WTC11 (cell line): Measurements from ENCODE around the gene MKLN1. TPM values are rescaled to one million over a fixed set of nuclear protein-coding genes. Genes with fewer than 3 reads are reported as not detected.

Experiments used
- ATAC-seq: fragments of 200-7000 bp; cut with Tn5 transposase; 2 replicates; pipeline ENCODE4 v1.10.0; 2021; ENCODE audit warnings: mild to moderate bottlenecking, moderate library complexity
- CTCF ChIA-PET: fragments of 300-600 bp; sonication (Branson Sonifier 250); formaldehyde crosslinking; loops from one replicate; lab custom pipeline; 2021; ENCODE audit warnings: antibody characterized with exemption; lab: Charles Lee
- POLR2A ChIA-PET: fragments of 350-600 bp; sonication (Branson Sonifier 250); formaldehyde crosslinking; loops from one replicate; lab custom pipeline; 2021; ENCODE audit warnings: antibody characterized with exemption; lab: Charles Lee
- DNase-seq: peaks from one replicate; pipeline ENCODE4 v3.0.0; 2021; ENCODE audit warnings: low spot score
- H3K27ac Mint-ChIP-seq: 2 replicates; pipeline ENCODE4 v1.8.0; 2021; ENCODE audit warnings: mixed read lengths
- H3K27me3 Mint-ChIP-seq: 2 replicates; pipeline ENCODE4 v1.8.0; 2021; ENCODE audit warnings: low read depth, mild to moderate bottlenecking, moderate library complexity, mixed read lengths
- H3K36me3 Mint-ChIP-seq: 2 replicates; pipeline ENCODE4 v1.8.0; 2021; ENCODE audit warnings: mixed read lengths
- H3K4me1 Mint-ChIP-seq: 2 replicates; pipeline ENCODE4 v1.8.0; 2022; ENCODE audit warnings: mixed read lengths
- H3K4me3 Mint-ChIP-seq: 2 replicates; pipeline ENCODE4 v1.8.0; 2021; ENCODE audit warnings: mild to moderate bottlenecking, moderate library complexity, mixed read lengths
- H3K9me3 Mint-ChIP-seq: 2 replicates; pipeline ENCODE4 v1.8.0; 2021; ENCODE audit warnings: mixed read lengths
- CREB1 ChIP-seq: sonication (generic); formaldehyde crosslinking; IDR thresholded peaks from 2 replicates; pipeline ENCODE4 v1.8.0; 2023; ENCODE audit warnings: mild to moderate bottlenecking, missing genetic modification reagents
- ELF4 ChIP-seq: sonication (generic); formaldehyde crosslinking; IDR thresholded peaks from 2 replicates; pipeline ENCODE4 v1.8.1; 2022; ENCODE audit warnings: low read depth, mild to moderate bottlenecking, moderate library complexity, missing genetic modification reagents
- FOXJ3 ChIP-seq: sonication (generic); formaldehyde crosslinking; IDR thresholded peaks from 2 replicates; pipeline ENCODE4 v1.9.0; 2021; ENCODE audit warnings: missing genetic modification reagents, mild to moderate bottlenecking, borderline replicate concordance
- FOXK1 ChIP-seq: sonication (generic); formaldehyde crosslinking; IDR thresholded peaks from 2 replicates; pipeline ENCODE4 v1.8.0; 2022; ENCODE audit warnings: mild to moderate bottlenecking, moderate library complexity, missing genetic modification reagents
- GRHL2 ChIP-seq: fragments of 250-450 bp; sonication (Bioruptor Pico); IDR thresholded peaks from 2 replicates; pipeline ENCODE4 v1.8.0; 2022; ENCODE audit warnings: mild to moderate bottlenecking, moderate library complexity; ENCODE audit not compliant: insufficient replicate concordance, severe bottlenecking
- GTF2I ChIP-seq: fragments of 250-450 bp; sonication (Bioruptor Pico); conservative IDR thresholded peaks from 2 replicates; pipeline ENCODE4 v1.4.0; 2021; ENCODE audit warnings: mild to moderate bottlenecking
- HMGA2 ChIP-seq: fragments of 250-450 bp; sonication (Bioruptor Pico); IDR thresholded peaks from 2 replicates; pipeline ENCODE4 v1.4.0; 2021; ENCODE audit warnings: mild to moderate bottlenecking, moderate library complexity
- JUN ChIP-seq: sonication (generic); formaldehyde crosslinking; IDR thresholded peaks from 2 replicates; pipeline ENCODE4 v1.8.0; 2023; ENCODE audit warnings: mild to moderate bottlenecking, missing genetic modification reagents
- NFE2L1 ChIP-seq: sonication (generic); formaldehyde crosslinking; IDR thresholded peaks from 2 replicates; pipeline ENCODE4 v1.8.1; 2023; ENCODE audit warnings: missing genetic modification reagents
- NR2C2 ChIP-seq: sonication (generic); formaldehyde crosslinking; IDR thresholded peaks from 2 replicates; pipeline ENCODE4 v1.8.0; 2022; ENCODE audit warnings: mild to moderate bottlenecking, missing genetic modification reagents
- NR3C1 ChIP-seq: sonication (generic); formaldehyde crosslinking; conservative IDR thresholded peaks from 2 replicates; pipeline ENCODE4 v1.8.1; 2023; ENCODE audit warnings: low read depth, mild to moderate bottlenecking, missing genetic modification reagents
- OVOL2 ChIP-seq: fragments of 250-450 bp; sonication (Bioruptor Pico); IDR thresholded peaks from 2 replicates; pipeline ENCODE4 v1.9.0; 2021; ENCODE audit warnings: mild to moderate bottlenecking, borderline replicate concordance
- SMAD3 ChIP-seq: sonication (generic); formaldehyde crosslinking; IDR thresholded peaks from 2 replicates; pipeline ENCODE4 v1.8.0; 2022; ENCODE audit warnings: missing genetic modification reagents, mild to moderate bottlenecking, borderline replicate concordance
- SMAD4 ChIP-seq: sonication (generic); formaldehyde crosslinking; IDR thresholded peaks from 2 replicates; pipeline ENCODE4 v1.8.0; 2022; ENCODE audit warnings: mild to moderate bottlenecking, missing genetic modification reagents
- SP1 ChIP-seq: sonication (generic); formaldehyde crosslinking; conservative IDR thresholded peaks from 2 replicates; pipeline ENCODE4 v1.8.1; 2022; ENCODE audit warnings: missing genetic modification reagents
- ZBTB21 ChIP-seq: sonication (generic); formaldehyde crosslinking; IDR thresholded peaks from 2 replicates; pipeline ENCODE4 v1.8.1; 2023; ENCODE audit warnings: mild to moderate bottlenecking, missing genetic modification reagents, borderline replicate concordance
- ZNF263 ChIP-seq: sonication (generic); formaldehyde crosslinking; IDR thresholded peaks from 2 replicates; pipeline ENCODE4 v1.8.1; 2022; ENCODE audit warnings: low read depth, mild to moderate bottlenecking, moderate library complexity, missing genetic modification reagents
- ZNF423 ChIP-seq: fragments of 250-450 bp; sonication (Bioruptor Pico); IDR thresholded peaks from 2 replicates; pipeline ENCODE4 v2.1.2; 2022; ENCODE audit warnings: mild to moderate bottlenecking, moderate library complexity
- ZNF671 ChIP-seq: fragments of 250-450 bp; sonication (Bioruptor Pico); IDR thresholded peaks from 2 replicates; pipeline ENCODE4 v1.8.0; 2021; ENCODE audit warnings: mild to moderate bottlenecking
- total RNA-seq: library from RNA; stranded (reverse); gene quantifications from 3 replicates; pipeline ENCODE4 v1.2.3, GENCODE V29; 2021
- TF ChIP-seq, protein P1 (sequence below): fragments of 250-450 bp; sonication (Bioruptor Pico); IDR thresholded peaks from 2 replicates; pipeline ENCODE4 v1.9.0; 2021; ENCODE audit warnings: mild to moderate bottlenecking
- TF ChIP-seq, protein P2 (sequence below): sonication (generic); formaldehyde crosslinking; IDR thresholded peaks from 2 replicates; pipeline ENCODE4 v1.8.1; 2022; ENCODE audit warnings: low read depth, missing genetic modification reagents, borderline replicate concordance
- TF ChIP-seq, protein P3 (sequence below): sonication (generic); formaldehyde crosslinking; IDR thresholded peaks from 2 replicates; pipeline ENCODE4 v1.8.0; 2022; ENCODE audit warnings: mild to moderate bottlenecking, missing genetic modification reagents
- TF ChIP-seq, protein P4 (sequence below): sonication (generic); formaldehyde crosslinking; IDR thresholded peaks from 2 replicates; pipeline ENCODE4 v1.8.0; 2022; ENCODE audit warnings: mild to moderate bottlenecking, missing genetic modification reagents
- TF ChIP-seq, protein P5 (sequence below): sonication (generic); formaldehyde crosslinking; IDR thresholded peaks from 2 replicates; pipeline ENCODE4 v1.8.1; 2023; ENCODE audit warnings: mild to moderate bottlenecking, missing genetic modification reagents

Gene MKLN1
- total RNA-seq, 1 experiment from 2014 or later, result 37.6 TPM

DNA sequence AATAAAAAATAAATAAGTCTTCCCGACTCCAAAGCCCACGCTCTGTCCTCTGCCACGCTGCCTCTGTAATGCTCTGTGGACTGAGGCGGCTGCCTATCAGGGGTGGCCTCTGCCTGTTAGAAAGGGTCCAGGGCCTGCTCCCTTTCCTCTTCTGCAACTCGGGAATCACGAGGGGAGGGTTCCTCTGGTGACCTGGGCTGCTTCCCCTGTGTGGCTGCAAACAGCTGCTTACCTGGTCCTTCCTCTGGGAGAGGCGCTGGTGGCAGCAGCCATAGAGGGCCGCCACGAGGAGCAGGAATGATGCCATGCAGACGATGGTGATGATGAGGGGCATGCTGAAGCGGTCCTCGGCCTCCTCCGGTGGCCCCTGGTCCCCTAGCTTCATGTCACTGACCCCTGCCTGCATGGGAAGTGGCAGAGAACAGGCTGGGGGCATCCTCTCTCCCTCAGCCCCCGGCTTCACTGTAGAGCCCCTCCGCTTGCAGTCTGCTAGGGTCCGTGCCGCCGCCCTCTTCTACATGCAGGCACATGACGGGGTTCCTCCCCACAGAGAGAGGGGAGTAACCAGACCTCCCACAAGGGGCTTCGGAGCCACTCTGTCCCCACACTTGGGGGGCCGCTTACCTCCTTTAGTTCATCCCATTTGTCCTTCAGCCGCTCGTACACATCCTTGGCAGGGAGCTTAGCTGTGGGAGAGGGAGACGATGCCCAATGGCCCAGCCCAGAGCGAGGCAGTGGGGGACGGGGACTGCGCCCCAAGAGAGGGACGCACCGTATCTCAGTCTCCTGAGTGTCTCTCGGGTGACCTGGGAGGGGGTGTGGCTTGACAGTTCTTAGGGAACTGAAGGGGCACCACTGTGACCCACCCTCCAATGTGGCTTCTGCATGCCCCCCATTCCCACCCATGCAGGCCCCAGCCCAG is 178.2 kb downstream of the MKLN1 start (continued):
- TF ChIP-seq JUN, result no peak
- no peak for TF ChIP-seq SMAD4 (CRISPR knock-in tag)
- TF ChIP-seq ZNF671, result no peak
- TF ChIP-seq, protein P1, sequence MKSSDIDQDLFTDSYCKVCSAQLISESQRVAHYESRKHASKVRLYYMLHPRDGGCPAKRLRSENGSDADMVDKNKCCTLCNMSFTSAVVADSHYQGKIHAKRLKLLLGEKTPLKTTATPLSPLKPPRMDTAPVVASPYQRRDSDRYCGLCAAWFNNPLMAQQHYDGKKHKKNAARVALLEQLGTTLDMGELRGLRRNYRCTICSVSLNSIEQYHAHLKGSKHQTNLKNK (CRISPR knock-in tag), result no peak
- no peak for TF ChIP-seq FOXK1 (CRISPR knock-in tag)
- TF ChIP-seq CREB1 (CRISPR knock-in tag), result no peak

DNA sequence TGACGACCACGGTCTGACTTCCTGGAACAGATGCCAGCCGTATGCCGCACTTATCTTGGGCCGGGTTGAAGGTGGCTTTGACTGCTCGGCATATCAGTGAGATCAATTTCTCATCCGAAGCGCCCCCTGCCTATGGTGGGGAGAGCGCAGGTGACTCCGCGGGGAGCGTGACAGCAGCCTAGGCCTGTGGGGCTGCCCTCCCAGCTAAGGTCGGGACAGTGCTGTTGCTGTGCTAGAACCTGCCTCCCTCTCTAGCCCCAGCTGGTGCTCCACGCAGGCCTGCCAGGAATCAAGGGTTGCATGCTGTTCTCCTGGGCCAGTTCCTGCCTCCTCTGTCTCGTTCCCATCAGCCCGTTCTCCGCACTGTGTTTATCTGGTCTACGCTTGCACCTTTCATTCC is 178.9 kb downstream of the MKLN1 start:
- H3K36me3 Mint-ChIP-seq, result peaks cover 92% of the 10 kb centered on the region
- ChIA-PET CTCF (interaction anchor here (1.1 to 4.2 kb wide), 3 partner anchors 40 to 183 kb away, joined by 5 to 22 read pairs (median 11); no protein-coding TSS in a partner anchor), POLR2A (no interaction called here)
- TF ChIP-seq ZNF263 (CRISPR knock-in tag), result no peak
- TF ChIP-seq NR2C2 (CRISPR knock-in tag), result no peak
- no peak for TF ChIP-seq OVOL2 (CRISPR knock-in tag)
- no peak for TF ChIP-seq ELF4
- no peak for TF ChIP-seq ZNF423
- TF ChIP-seq, protein P2, sequence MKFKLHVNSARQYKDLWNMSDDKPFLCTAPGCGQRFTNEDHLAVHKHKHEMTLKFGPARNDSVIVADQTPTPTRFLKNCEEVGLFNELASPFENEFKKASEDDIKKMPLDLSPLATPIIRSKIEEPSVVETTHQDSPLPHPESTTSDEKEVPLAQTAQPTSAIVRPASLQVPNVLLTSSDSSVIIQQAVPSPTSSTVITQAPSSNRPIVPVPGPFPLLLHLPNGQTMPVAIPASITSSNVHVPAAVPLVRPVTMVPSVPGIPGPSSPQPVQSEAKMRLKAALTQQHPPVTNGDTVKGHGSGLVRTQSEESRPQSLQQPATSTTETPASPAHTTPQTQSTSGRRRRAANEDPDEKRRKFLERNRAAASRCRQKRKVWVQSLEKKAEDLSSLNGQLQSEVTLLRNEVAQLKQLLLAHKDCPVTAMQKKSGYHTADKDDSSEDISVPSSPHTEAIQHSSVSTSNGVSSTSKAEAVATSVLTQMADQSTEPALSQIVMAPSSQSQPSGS (CRISPR knock-in tag), result no peak
- TF ChIP-seq HMGA2, result no peak
- no peak for TF ChIP-seq JUN
- TF ChIP-seq GTF2I (CRISPR knock-in tag), result no peak
- TF ChIP-seq SMAD3 (CRISPR knock-in tag), result no peak
- TF ChIP-seq SP1 (CRISPR knock-in tag), result no peak
- TF ChIP-seq GRHL2 (CRISPR knock-in tag), result no peak
- TF ChIP-seq, protein P3, sequence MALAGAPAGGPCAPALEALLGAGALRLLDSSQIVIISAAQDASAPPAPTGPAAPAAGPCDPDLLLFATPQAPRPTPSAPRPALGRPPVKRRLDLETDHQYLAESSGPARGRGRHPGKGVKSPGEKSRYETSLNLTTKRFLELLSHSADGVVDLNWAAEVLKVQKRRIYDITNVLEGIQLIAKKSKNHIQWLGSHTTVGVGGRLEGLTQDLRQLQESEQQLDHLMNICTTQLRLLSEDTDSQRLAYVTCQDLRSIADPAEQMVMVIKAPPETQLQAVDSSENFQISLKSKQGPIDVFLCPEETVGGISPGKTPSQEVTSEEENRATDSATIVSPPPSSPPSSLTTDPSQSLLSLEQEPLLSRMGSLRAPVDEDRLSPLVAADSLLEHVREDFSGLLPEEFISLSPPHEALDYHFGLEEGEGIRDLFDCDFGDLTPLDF (CRISPR knock-in tag), result no peak
- TF ChIP-seq, protein P4, sequence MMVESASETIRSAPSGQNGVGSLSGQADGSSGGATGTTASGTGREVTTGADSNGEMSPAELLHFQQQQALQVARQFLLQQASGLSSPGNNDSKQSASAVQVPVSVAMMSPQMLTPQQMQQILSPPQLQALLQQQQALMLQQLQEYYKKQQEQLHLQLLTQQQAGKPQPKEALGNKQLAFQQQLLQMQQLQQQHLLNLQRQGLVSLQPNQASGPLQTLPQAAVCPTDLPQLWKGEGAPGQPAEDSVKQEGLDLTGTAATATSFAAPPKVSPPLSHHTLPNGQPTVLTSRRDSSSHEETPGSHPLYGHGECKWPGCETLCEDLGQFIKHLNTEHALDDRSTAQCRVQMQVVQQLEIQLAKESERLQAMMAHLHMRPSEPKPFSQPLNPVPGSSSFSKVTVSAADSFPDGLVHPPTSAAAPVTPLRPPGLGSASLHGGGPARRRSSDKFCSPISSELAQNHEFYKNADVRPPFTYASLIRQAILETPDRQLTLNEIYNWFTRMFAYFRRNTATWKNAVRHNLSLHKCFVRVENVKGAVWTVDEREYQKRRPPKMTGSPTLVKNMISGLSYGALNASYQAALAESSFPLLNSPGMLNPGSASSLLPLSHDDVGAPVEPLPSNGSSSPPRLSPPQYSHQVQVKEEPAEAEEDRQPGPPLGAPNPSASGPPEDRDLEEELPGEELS, result no peak; the same call in 1 of the 2 replicates
- TF ChIP-seq FOXJ3, result no peak
- TF ChIP-seq ZBTB21 (CRISPR knock-in tag), result no peak
- TF ChIP-seq, protein P5, sequence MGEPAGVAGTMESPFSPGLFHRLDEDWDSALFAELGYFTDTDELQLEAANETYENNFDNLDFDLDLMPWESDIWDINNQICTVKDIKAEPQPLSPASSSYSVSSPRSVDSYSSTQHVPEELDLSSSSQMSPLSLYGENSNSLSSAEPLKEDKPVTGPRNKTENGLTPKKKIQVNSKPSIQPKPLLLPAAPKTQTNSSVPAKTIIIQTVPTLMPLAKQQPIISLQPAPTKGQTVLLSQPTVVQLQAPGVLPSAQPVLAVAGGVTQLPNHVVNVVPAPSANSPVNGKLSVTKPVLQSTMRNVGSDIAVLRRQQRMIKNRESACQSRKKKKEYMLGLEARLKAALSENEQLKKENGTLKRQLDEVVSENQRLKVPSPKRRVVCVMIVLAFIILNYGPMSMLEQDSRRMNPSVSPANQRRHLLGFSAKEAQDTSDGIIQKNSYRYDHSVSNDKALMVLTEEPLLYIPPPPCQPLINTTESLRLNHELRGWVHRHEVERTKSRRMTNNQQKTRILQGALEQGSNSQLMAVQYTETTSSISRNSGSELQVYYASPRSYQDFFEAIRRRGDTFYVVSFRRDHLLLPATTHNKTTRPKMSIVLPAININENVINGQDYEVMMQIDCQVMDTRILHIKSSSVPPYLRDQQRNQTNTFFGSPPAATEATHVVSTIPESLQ (CRISPR knock-in tag), result no peak
- TF ChIP-seq NR3C1 (CRISPR knock-in tag), result no peak
- no peak for TF ChIP-seq NFE2L1 (CRISPR knock-in tag)
- no peak for TF ChIP-seq SMAD4 (CRISPR knock-in tag)
- H3K27ac Mint-ChIP-seq, result peak overlapping the region; percentile 91
- DNase-seq, result peak; percentile 38
- peak; percentile 48 for ATAC-seq
- H3K27me3 Mint-ChIP-seq, result no peaks in the 10 kb centered on the region
- H3K4me3 Mint-ChIP-seq, result no peak overlapping the region
- H3K4me1 Mint-ChIP-seq, result peaks cover 39% of the 10 kb centered on the region
- no peaks in the 10 kb centered on the region for H3K9me3 Mint-ChIP-seq
